Measurements from ENCODE around the gene DOCK9. TPM values are rescaled to one million over a fixed set of nuclear protein-coding genes. Genes with fewer than 3 reads are reported as not detected.

The DOCK9 gene
- polyA plus RNA-seq, 1 donor (not counting 4 experiments of a cell fraction or from before 2014, with no cell fraction given) = 110 TPM

DNA sequence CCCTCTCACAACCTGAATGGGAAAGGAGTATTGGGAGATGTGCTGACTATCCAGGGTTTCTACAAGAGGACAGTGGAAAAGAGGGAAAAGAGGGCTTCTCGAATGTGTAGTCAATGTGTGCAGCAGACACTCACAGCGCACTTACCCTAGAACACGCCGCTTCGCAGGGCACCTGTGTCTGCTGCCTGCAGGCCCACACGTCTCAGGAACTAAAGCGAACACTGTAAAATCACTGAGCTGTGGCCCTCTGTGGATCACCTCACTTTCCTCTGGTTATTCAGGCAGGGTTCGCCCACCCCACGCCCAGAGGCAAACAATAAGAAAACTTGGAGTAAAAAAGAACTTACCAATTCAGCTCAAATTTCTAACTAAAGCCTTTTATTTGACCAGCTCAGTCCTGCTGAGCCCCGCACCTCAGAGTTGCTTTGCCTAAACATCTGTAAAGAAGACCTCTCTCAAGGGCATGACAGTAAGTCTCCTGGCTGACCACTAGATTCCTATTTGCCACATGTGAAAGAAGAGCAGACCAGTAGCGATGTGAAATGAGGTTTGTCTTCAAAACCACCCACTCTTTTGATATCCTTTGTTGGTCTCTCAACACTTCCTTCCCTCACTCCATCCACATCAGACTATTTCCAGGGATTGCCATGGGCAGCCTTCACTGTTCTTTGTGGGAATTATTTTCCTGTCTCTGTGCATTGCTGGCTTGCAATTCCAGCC lies 19.3 kb upstream of the DOCK9 start:
- Histone ChIP-seq H3K9me3 (ENCODE audit: control insufficient read depth, low read depth, low read length) (no peaks in the 10 kb centered on the region), H3K4me1 (ENCODE audit: control insufficient read depth, extremely low read depth, insufficient read depth, low read length) (peaks cover 41% of the 10 kb centered on the region), H3K79me2 (ENCODE audit: control insufficient read depth, insufficient read depth, low read length) (peaks cover 6% of the 10 kb centered on the region), H3K36me3 (ENCODE audit: control insufficient read depth in 2 of 2, extremely low read depth in 1 of 2, insufficient read depth in 2 of 2, low read length in 2 of 2) (peaks cover 0 to 3% of the 10 kb centered on the region in 2 experiments), H3K4me2 (ENCODE audit: control insufficient read depth, extremely low read depth, insufficient read depth, low read depth, low read length) (peak overlapping the region; percentile 17), H3K9me1 (ENCODE audit: control insufficient read depth, extremely low read depth, insufficient read depth, low read length) (no peaks in the 10 kb centered on the region), H3K27me3 (ENCODE audit: control insufficient read depth, extremely low read depth, insufficient read depth, low read length) (no peaks in the 10 kb centered on the region), H4K20me1 (ENCODE audit: control insufficient read depth, extremely low read depth, insufficient read depth, low read length) (no peaks in the 10 kb centered on the region), H3K9ac (ENCODE audit: control insufficient read depth, extremely low read depth, insufficient read depth, low read length) (peak overlapping the region; percentile 0), H3K27ac (ENCODE audit: control insufficient read depth, insufficient read depth, low read length) (peak overlapping the region; percentile 80), H2AFZ (ENCODE audit: control insufficient read depth, low read length) (no peak overlapping the region), H3K4me3 (ENCODE audit: control insufficient read depth in 2 of 3, extremely low read depth in 1 of 3, insufficient read depth in 2 of 3, low read depth in 1 of 3, low read length in 3 of 3) (no peak overlapping the region)
- TF ChIP-seq, protein P1, sequence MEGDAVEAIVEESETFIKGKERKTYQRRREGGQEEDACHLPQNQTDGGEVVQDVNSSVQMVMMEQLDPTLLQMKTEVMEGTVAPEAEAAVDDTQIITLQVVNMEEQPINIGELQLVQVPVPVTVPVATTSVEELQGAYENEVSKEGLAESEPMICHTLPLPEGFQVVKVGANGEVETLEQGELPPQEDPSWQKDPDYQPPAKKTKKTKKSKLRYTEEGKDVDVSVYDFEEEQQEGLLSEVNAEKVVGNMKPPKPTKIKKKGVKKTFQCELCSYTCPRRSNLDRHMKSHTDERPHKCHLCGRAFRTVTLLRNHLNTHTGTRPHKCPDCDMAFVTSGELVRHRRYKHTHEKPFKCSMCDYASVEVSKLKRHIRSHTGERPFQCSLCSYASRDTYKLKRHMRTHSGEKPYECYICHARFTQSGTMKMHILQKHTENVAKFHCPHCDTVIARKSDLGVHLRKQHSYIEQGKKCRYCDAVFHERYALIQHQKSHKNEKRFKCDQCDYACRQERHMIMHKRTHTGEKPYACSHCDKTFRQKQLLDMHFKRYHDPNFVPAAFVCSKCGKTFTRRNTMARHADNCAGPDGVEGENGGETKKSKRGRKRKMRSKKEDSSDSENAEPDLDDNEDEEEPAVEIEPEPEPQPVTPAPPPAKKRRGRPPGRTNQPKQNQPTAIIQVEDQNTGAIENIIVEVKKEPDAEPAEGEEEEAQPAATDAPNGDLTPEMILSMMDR (optimal IDR thresholded peaks at IDR 0.05 in 1 of 3, IDR thresholded peaks at IDR 0.05 in 1 of 3, conservative IDR thresholded peaks at IDR 0.05 in 1 of 3; ENCODE audit: extremely low read depth in 1 of 3, insufficient read depth in 2 of 3, low read length in 3 of 3) = no peak
- no peak for TF ChIP-seq EZH2 (IDR thresholded peaks at IDR 0.05; ENCODE audit: low read length)
- FAIRE-seq (peak; percentile 34), DNase-seq (ENCODE audit: low read depth, low spot score) (no peak)
- dilution Hi-C loops (cut with MboI; ENCODE audit: extremely low pct_ligation_motif_present, low sequenced_read_pairs) = no loop called here

DNA sequence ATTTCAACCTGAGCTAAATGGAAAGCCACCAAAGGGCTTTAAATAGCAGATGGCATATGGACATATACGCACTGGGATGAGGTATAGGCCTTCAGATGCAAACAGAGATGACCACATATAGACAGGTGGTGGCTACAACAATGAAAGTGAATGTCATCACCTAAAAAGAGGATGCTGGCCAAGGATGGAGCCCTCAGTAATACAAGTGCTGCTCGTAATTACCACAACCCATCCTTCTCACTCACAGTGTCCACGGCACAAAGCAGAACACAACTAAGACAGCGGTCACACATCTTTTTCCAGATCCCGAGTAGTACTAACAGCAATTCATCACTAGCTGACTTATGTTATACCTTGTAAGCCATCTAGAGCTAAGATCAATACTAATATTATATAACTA lies 18.2 kb upstream of the DOCK9 start:
- Histone ChIP-seq H3K27me3 (ENCODE audit: control insufficient read depth, extremely low read depth, insufficient read depth, low read length) (no peaks in the 10 kb centered on the region), H3K4me1 (ENCODE audit: control insufficient read depth, extremely low read depth, insufficient read depth, low read length) (peaks cover 50% of the 10 kb centered on the region), H3K27ac (ENCODE audit: control insufficient read depth, insufficient read depth, low read length) (no peak overlapping the region), H2AFZ (ENCODE audit: control insufficient read depth, low read length) (no peak overlapping the region), H3K9ac (ENCODE audit: control insufficient read depth, extremely low read depth, insufficient read depth, low read length) (no peak overlapping the region), H3K9me1 (ENCODE audit: control insufficient read depth, extremely low read depth, insufficient read depth, low read length) (no peaks in the 10 kb centered on the region), H3K4me3 (ENCODE audit: control insufficient read depth in 2 of 3, extremely low read depth in 1 of 3, insufficient read depth in 2 of 3, low read depth in 1 of 3, low read length in 3 of 3) (no peak overlapping the region), H3K36me3 (ENCODE audit: control insufficient read depth in 2 of 2, extremely low read depth in 1 of 2, insufficient read depth in 2 of 2, low read length in 2 of 2) (peaks cover 0 to 3% of the 10 kb centered on the region in 2 experiments), H3K4me2 (ENCODE audit: control insufficient read depth, extremely low read depth, insufficient read depth, low read depth, low read length) (no peak overlapping the region), H3K79me2 (ENCODE audit: control insufficient read depth, insufficient read depth, low read length) (peaks cover 10% of the 10 kb centered on the region), H4K20me1 (ENCODE audit: control insufficient read depth, extremely low read depth, insufficient read depth, low read length) (no peaks in the 10 kb centered on the region), H3K9me3 (ENCODE audit: control insufficient read depth, low read depth, low read length) (no peaks in the 10 kb centered on the region)
- DNase-seq (ENCODE audit: low read depth, low spot score) = no peak
- dilution Hi-C loops (cut with MboI; ENCODE audit: extremely low pct_ligation_motif_present, low sequenced_read_pairs) = no loop called here
- FAIRE-seq = no peak
- TF ChIP-seq, protein P1 (optimal IDR thresholded peaks at IDR 0.05 in 1 of 3, IDR thresholded peaks at IDR 0.05 in 1 of 3, conservative IDR thresholded peaks at IDR 0.05 in 1 of 3; ENCODE audit: extremely low read depth in 1 of 3, insufficient read depth in 2 of 3, low read length in 3 of 3) = no peak
- no peak for TF ChIP-seq EZH2 (IDR thresholded peaks at IDR 0.05; ENCODE audit: low read length)

All from keratinocyte (primary cell).